ENCODE data around the gene EEA1. TPM values are rescaled to one million over a fixed set of nuclear protein-coding genes. Genes with fewer than 3 reads are reported as not detected.

EEA1 gene
- total RNA-seq, 1 experiment from 2014 or later: 29.0 TPM

Small RNAs within 50 kb of the gene (small RNA-seq; reads per million reads assigned to genes)
- 0 to 0.10 reads per million in 2 experiments for gene RNU6-1329P

Other genes with a start within 250 kb of the EEA1 start
- not detected in 2 replicates for gene PLEKHG7, start 226.3 kb downstream of the EEA1 start, total RNA-seq (2014; rRNA removed; shearing (Covaris generic))